GM18861 (cell line): Measurements from ENCODE around the gene ITGAV.

Experiments used
- ATAC-seq: cut with Tn5 transposase; IDR thresholded peaks from one replicate; pipeline ENCODE4 v1.9.1; 2021; ENCODE audit not compliant: unreplicated experiment

The ITGAV gene

DNA sequence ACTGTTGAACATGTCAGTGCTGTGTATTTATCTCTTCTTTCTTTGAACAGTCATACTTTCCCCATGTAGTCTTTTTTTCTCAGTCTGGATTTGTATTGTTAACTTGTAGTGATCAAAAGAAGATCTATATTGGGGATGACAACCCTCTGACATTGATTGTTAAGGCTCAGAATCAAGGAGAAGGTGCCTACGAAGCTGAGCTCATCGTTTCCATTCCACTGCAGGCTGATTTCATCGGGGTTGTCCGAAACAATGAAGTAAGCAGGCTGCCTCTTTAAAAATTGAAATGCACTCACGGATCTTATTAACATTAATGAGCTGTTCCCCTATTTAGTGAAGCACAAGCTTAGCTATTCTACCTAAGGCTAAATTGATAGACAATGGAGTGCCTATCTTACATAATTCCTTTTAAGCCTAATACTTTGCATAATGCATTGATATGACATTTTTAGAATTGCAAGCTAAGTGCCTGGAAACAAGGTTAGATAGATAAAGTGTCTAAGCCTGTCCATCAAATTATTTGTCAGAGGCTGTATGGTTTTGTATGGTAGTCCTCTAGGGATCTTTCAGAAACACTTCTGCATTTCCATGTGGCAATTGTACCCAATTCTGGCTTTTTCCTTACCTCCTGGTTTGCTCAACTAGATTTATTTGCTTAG is 74.7 kb downstream of the ITGAV start:
- ATAC-seq, result no peak

DNA sequence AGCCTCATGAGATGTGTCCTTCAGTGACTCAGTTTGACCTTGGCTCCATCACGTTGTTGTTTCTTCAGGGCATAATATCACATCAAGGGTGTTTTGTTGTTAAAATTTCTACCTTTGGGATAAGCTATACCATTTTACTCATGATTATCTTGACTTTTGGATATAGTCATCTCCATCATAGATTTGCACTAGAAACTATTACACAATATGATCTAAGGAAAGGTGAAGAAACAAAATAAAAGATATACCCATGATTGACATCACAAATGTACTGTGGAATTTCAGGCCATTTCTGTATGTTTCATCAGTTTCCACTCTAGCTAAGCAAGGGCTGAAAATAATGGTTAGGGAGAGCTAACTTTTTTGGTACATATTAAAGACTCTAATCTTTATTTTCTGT is 79.3 kb downstream of the ITGAV start:
- ATAC-seq, result no peak

DNA sequence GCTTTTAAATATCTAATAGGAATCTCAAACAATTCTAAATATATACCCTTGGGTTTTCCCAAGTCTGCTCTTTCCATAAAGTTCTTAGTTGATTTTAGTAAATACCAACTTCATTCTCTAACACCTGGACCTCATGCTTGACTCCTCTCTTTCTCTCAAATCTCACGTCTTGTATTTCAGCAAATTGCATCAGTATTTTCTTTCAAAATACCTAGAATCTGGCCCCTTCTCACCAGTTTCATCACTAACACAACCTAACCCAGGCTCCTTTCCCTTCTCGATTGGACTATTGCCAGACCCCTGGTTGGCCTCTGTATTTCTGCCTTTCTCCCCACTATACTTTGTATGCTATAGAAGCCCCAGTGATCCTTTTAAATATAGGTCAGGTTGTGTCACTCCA is 81.0 kb downstream of the ITGAV start:
- ATAC-seq, result no peak

DNA sequence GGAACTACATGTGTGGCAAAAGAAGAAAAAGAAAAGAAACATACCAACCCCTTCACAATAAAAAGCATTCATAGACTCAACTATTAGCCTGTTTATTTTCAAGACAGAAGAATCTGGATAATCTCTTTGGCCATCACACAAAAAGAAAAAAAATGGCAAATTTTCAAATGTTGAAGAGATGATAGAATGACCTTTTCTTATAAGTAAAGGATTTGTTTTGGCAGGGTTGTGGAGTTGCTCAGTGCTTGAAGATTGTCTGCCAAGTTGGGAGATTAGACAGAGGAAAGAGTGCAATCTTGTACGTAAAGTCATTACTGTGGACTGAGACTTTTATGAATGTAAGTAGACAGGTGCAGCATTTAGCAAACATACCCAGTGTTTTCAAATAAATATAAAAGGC is 85.5 kb downstream of the ITGAV start:
- ATAC-seq, result no peak

DNA sequence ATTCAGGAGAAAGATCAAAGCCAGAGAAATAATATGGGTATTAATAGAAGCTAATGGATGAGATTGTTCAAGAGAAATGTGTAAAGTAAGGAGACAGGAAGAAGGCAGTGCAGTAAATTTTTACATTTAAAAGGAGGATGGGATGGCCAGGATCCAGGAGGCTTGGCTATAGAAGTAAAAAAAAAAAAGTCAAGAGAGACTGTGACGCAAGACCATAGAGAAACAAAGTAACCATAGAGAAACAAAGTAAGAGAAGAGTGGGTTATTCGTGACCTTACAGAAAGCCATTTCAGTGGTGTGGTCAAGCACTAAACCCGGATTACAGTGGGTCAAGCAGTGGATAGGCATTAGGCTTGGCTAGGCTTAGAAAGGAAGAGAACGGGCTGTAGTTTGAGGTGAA is 93.5 kb downstream of the ITGAV start:
- no peak for ATAC-seq

DNA sequence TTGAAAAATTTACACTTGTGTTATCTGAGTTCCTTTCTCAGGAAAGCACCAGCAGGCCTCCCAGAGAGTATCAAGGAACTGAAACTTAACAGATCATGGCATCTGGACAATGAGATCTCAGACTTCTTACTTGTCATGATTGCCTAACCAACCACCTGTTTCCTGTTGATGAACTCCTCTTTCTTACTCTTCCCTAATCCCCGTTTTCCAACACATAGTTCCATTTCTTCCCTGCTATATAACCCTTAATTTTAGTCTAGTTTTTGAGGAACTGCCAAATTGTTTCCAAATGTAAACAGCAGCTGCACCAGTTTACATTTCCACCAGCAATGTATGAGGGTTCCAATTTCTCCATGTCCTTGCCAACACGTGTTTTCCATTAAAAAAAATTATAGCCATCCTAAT is 98.0 kb downstream of the ITGAV start:
- no peak for ATAC-seq

DNA sequence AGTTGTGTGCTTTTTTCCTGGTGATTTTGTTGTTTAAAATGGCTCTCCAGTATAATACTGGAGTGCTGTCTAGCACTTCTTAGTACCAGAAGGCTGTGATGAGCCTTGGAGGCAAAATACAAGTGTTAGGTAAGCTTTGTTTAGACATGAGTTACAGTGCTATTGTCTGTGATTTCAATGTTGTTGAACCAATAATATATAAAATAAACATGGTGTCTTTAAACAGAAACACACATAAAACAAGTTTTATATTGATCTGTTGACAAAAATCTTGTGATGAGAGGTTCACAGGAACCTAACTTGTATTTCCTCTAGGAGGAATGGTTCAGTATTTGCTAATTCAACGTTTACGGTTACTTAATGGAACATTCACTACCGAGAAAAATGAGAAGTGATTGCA is 99.0 kb downstream of the ITGAV start:
- ATAC-seq, result no peak

DNA sequence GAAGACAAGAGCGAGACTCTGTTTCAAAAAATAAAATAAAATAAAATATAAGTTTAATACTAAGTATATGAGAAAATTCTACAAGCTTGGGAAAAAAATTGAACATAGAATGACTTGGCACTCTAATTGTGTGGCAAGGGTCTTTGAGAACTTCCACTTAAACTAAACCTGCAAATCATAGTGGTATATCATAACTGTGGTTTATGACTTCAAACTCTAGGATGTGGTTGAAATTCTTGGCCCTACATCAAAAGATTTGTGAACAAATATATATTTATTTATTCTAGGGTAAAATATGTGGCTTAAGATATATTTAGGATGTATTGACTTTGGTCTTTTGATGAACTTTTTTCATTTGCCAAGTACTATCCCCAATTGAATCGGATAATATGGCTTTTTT is 100.9 kb downstream of the ITGAV start:
- no peak for ATAC-seq

DNA sequence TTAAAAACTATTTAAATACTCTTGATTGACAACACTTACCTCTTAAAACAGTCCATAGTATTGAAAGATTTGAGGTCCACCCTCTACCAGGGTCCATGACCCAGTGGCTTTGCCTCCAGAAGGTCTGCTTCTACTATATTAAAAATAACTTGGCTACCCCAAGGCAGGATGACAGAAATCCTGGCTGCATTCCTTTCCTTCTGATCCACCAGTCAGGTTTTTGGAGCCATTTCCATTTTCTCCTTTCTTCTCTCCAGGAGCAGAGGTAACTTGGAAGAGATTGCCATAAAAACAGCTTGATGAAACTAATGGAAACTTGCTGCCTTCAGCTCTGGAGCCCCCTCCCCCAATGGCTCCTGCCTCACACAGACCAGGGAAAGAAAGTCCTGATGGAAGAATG is 101.4 kb downstream of the ITGAV start:
- ATAC-seq, result no peak

DNA sequence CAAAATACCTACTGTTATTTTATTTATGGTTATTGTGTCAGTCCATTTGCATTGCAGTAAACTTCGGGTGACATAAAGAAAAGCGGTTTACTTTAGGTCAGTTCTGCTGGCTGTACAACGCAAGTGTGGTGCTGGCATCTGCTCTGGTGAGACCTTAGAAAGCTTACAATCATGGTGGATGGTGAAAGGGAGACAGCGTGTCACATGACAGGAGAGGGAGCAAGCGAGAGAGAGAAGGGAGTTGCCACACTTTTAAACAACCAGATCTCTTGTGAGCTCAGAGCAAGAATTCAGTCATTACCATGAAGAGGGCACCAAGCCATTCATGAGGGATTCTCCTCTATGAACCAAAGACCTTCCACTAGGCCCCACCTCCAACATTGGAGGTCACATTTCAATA is 102.0 kb downstream of the ITGAV start:
- ATAC-seq, result no peak

DNA sequence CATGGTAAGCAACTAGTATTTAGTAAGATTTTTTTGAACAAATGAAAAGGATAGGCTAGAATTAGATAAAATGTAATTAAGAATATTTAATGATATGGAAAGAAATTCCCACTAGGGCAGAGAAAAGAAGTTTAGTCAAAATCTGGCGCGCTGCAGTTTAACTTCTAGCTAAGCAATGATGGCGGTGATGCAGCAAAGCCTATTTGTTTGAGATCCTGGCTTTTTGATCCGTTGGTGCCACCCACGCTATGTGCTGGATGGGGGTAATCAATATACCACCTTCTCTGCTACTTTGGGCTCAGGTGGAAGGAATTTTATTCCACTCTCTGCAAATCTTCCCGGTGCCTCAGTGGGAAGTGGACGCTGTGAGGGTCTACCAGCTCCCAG is 103.6 kb downstream of the ITGAV start:
- no peak for ATAC-seq

DNA sequence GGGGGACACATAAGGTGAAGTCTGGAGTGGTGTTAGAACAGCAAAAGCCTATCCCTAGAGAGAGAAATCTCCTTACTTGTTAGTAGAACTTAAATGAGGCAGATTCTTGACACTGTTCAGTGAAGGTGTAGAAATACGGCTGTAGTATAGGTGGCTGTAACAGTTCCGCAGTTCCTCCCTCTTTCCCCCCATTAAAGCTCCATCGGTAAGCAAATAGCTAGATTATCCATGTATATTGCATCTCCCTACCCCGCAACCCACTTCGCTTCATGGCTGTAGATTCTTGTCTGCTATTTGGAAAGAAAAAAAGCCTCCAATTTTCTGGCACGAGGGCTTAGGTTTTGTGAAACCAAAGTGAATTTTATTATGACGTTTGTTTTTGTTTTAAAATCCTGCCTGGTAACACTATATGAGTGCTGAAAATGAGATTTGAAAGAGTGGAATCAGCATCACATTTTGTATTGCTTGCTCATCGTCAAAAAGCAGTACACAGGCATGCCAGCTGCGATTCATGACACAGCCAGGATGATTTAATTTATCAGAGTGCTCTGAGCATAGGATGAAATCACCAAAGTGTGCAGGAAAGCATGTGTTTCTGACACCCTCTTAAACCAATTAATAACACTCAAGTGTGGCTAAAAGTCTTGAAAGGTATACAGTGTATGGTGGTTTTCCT is 105.4 kb downstream of the ITGAV start:
- no peak for ATAC-seq

DNA sequence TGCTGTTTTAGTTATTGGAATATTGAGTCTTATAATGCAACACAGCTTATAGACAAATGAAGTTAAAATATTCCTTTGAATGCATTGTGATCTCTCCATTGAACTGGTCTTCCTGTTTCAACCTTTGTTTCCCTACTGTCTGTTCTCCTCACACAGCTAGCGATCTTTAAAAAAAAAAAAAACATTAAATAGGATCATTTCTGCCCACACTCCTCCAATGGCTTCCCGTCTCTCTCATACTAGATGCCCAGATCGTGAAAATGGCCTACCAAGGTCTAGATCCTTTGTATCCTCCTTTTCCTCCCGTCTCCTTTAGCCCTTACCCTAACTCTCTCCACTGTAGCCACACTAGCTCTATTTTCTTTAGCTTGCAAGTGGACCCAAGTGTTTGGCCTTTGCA is 106.4 kb downstream of the ITGAV start:
- ATAC-seq, result no peak

DNA sequence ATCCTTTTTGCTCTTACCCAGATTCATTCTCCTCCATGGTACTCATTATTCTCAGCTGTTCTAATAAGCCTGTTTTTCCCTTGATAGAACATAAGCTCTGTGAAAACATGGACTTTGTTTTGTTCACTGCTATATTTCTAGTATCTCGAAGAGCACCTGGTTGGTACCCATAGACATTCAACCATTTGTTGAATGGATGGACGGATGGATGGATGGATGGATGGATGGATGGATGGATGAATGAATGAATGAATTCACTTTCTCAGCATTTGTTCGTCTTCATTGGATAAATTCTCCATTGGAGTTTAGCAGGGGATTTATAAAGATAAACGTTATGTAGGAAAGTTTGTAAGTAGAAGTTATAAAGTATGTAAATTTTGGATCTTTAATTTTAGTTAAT is 106.9 kb downstream of the ITGAV start:
- ATAC-seq, result no peak

DNA sequence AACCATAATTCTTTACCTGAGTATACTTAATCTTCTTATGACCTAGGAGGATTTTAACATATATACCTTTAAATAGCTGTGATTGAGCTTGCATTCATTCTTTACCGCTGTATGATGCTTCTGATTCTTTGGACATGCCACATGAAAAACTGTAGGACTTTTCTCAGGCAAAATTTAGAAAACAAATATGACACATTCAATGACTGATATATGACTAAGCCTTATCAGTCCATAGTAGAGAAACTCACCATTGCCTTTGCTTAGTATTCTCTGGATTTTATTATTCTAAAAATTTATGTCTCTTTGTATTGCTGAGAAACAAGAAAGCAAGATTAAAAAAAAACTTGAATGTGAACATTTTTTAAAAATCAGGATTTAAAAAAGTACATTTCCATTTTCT is 107.7 kb downstream of the ITGAV start:
- no peak for ATAC-seq

DNA sequence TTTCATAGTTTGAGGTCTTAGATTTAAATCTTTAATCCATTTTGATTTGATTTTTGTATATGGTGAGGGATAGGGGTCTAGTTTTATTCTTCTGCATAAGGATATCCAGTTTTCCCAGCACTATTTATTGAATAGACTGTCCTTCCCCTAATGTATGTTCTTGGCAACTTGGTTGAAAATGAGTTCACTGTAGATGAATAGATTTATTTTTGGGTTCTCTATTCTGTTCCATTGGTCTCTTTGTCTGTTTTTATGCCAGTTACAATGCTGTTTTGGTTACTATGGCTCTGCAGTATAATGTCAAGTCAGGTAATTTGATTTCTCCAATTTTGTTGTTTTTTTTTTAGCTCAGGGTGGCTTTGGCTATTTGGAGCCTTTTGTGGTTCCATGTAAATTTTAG is 109.9 kb downstream of the ITGAV start:
- no peak for ATAC-seq

DNA sequence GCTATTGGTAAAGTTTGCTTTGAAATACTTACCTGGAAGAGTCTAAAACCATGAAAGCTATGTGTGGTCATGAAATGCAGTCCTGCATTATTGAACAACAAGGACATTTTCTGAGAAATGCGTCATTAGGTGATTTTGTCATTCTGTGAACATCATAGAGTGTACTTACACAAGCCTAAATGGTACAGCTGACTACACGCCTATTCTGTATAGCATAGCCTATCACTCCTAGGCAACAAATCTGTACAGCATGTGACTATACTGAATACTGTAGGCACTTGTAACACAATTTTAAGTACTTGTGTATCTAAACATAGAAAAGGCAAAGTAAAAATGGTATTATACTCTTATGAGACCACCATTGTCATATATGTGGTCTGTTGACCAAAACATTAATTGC is 112.2 kb downstream of the ITGAV start:
- ATAC-seq, result no peak

DNA sequence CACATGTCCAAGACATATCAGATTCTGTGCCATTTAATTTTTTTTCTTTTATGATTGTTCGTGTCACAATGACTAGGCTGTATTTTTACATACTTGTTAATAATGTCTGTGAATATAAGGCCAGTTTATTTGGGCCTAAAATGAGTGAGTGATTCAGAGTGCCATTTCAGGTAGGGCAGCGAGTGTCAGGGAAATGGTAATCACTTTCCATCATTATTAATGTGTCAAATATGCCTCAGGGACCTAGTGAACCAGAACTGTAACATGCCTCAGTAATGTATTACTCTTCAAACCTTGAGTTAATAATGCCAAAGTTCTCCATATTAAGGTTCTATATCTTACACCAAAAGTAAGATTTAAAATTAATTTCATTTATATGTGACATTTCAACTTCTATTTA is 112.6 kb downstream of the ITGAV start:
- ATAC-seq, result no peak

DNA sequence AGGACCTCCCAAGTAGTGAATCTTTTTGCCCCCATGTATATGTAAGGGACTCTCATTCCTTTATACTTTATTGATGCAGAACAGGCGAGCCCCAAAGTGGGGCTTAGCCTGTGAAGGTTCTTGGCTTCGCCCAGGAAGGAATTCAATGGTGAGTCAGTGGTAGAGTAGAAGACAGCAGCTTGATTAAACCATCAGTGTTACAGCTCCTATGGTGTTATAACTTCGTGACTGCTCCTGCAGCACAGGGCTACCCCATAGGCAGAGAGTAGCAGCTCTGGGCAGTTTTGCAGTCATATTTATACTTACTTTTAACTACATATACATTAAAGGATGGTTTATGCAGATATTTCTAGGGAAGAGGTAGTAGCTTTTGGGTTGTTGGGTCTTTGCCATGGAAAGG is 115.0 kb downstream of the ITGAV start:
- no peak for ATAC-seq

DNA sequence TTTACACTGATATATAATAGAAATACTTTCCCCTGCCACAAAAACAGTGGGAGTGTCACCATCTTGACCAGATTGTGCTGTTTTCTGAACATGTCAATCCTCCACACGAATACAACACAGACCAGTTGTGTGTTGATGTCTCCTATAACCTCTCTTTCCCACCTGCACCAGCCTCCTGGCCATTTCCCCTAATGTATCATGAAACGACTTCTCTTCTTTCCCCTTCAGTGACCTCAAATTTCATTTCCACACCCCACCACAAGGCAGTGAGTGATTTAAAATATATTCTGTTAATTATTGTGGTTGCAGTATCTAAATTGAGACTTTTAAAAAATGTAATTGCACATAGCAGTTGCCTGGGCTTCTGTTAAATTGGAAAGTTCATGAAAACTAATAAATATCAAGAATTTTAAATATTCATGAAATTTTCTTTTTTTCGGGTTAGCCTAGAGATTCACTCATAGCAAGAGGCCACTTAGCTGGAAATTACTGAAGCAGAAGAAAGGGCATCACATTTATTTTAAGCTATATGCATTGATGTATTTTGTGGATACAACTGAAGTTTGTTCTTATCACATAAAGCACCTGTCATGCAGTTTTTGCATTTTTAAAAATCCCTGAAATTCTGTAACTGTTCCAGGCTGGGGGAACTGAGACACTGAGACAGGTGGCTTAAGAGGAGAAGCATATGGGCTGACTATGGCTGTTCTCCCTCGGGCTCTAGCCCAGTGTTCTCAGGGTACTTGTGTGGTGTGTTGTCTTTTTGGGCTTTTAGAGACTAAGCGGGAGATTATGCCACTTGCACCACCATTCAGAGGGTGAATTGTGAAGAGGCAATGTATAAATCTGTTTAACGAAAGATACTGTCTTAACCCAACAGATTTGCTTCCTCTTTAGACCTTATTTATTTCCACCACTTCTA is 119.9 kb downstream of the ITGAV start:
- ATAC-seq, result no peak

DNA sequence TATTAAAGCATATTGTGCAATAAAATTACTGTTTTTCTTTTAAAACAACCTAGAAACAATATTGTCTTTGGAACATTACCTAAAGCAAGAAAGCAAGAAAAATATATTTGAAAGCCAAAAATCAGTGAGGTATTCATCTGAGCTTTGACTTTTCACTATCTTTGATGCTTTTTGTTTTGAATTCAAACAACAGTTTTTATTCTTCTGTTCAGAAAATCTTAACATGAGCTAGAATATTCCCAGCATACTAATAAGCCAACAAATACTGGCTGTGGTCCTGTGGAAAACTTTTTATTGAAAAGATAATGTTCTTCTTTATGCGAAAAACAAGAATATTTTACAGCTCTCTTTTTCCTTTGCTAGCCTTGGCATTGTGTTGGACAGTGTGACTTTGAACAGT is 123.8 kb downstream of the ITGAV start:
- ATAC-seq, result no peak

DNA sequence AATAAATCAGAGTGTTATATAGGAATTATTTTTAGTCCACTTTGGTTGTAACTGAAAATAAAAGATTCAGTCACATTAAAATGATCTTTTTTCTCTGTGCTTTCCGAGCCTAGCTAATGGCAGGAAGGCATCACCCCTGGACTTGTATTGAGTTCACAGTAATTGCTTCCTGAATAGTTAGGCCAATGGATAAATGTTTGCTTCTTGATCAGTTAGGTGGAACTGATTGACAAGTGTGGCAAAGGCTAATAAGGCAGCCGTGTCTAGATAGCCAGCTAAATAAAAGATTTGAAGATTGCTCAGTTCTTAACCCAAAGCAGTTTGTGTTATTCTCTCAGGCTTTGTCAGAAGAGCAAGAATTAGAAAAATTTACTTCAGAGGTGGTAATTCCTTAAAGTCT is 124.8 kb downstream of the ITGAV start:
- ATAC-seq, result no peak
